Retina (tissue), 1 donor: ENCODE data around the gene APLF.
"Not testable (repeated sequence)": the region's sequence is repeated elsewhere in the genome, so short reads cannot be mapped to it uniquely, and the experiment has no call there.

Source experiments
- DNase-seq: peaks from one replicate; pipeline ENCODE4 v3.0.0-alpha.2; 2016

The APLF gene

DNA sequence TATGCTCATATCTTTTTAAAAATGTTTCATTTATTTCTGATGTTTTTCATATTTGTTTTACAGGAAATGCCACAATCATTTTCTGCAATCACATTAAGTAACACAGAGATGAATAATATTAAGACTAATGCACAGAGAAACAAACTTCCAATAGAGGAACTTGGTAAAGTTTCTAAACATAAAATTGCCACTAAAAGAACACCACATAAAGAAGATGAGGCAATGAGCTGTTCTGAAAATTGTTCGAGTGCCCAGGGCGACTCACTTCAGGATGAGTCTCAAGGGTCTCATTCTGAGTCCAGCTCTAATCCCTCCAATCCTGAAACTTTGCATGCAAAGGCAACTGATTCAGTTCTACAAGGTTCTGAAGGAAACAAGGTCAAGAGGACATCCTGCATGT is 70.4 kb downstream of the APLF start:
- DNase-seq, result no peak

DNA sequence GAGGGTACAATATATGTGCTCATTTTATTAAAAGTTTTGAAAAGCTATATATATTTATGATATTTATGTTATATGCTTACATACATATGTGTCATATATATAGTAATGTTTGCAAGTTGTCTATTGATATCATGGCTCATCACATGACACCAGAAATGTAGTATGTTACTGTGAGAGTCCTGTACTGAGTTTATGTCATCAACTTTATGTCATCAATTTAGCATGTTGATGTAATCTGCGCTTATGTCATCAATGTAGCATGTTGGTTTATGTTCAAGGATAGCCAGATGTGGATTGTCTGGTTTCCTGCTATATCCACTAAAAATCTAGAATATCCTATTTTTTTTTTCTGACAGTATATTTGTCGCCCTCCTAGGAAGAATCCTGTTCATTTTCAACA is 77.4 kb downstream of the APLF start:
- DNase-seq, result no peak

DNA sequence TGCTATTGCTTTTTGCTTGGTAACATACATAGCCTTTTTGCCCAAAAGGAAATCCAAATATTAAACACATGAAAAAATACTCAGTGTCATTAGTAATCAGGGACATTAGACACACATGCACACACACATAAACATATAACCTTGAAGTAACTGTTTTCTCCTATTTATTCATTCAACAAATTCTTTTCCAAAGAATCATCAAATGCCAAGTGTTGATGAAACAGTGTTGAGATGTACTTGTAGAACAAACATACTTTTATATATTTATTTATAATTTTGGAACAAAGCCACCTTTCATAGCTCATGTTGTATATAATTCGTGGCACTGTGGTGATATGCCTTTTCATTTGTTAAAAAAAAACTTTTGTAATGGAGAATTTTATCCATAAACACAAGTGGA is 81.0 kb downstream of the APLF start:
- DNase-seq, result no peak

DNA sequence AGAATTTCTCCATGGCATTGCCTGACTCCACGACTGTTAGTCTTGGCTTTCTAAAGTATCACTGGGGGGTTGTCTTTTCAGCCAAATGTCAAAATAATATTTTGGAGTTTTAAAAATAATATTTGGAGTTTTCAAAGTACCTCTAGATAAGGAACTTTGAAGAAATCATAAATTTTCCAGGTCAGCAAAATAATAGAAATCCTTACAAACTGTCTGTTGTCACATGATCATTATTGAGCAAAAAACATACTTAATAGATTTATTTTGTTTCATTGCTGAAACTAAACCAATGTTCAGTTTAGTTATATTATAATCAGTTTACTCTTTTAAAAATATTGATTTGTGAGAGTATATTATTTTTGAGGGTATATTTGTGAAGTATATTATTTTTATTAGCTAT is 85.7 kb downstream of the APLF start:
- DNase-seq, result no peak

DNA sequence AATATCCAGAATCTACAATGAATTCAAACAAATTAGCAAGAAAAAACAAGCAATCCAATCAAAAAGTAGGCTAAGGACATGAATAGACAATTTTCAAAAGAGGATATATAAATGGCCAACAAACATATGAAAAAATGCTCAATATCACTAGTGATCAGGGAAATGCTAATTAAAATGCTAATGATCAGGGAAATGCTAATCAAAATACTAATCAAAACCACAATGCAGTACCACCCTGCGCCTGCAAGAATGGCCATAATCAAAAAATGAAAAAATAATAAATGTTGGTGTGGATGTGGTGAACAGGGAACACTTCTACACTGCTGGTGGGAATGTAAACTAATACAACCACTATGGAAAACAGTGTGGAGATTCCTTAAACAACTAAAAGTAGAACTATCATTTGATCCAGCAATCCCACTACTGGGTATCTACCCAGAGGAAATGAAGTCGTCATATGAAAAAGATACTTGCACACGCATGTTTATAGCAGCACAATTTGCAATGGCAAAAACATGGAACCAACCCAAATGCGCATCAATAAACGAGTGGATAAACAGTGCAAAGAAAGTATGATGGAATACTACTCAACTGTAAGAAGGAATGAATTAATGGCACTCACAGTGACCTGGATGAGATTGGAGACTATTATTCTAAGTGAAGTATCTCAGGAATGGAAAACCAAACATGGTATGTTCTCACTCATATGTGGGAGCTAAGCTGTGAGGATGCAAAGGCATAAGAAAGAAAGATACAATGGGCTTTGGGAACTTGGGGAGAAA is 88.2 kb downstream of the APLF start:
- DNase-seq, result not testable (repeated sequence)

DNA sequence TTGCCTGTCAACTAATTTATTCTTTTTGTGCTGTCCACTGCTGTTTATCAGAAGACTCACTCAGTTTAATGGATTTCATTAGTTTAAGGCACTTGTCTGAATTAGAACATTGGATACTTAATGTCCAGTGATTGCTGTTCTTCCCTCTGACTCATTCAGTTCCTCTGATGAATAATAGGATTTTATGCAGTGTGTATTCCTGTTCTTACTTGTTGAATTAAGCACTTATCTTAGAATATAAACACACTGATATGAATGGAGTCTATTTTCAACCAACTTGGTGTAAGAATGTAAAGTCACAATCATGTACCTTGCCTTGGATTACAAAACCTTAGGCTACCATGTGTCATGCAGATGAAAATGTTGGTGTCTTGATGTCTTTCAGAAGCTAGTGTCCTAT is 89.0 kb downstream of the APLF start:
- no peak for DNase-seq

DNA sequence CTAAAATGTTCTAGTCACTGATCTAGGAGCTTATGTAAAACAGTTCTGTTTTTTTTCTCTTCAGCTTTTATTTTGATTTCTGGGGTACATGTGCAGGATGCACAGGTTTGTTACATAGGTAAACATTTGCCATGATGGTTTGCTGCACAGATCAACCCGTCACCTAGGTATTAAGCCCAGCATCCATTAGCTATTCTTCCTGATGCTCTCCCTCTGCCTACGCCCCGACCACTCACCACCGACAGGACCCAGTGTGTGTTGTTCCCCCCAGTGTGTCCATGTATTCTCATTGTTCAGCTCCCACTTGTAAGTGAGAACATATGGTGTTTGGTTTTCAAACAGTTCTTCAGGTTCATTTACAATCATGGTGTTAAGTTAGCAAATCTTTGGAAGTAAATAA is 91.2 kb downstream of the APLF start:
- DNase-seq, result no peak

DNA sequence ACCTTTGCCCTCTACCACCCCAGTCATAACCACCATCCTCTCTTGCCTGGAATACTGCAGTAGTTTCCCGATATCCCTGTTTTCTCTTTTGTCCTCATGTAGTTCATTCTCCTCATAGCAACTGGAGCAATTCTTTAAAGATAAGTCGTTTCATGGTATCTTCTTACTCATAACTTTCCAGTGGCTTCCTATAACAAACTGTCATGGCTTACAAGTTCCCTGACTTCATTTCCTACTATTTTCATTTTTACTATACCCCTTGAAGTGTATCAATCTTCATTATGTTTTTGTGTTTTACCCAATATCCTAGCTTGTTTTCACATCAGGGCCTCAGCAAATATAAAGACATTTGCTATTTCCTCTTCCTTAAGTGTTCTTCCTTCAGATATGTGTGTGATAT is 92.3 kb downstream of the APLF start:
- no peak for DNase-seq

DNA sequence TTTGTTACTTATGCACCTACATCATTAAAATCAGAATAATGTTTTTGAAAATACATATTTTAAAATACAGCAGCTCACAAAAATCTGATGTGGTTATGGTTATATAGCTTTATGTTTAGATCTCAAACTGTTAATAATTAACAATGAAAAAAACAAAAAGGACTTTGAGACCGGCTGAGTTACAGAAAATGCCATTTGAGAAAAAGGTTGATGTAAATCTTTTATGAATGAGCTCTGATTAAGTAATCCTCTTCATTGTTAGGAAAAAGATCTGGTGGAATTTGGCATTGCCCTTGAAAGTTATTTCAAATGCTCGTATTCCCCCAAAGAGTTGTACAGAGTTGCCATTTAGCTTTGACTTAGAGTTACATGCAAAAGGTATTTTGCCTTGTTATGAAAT is 93.2 kb downstream of the APLF start:
- no peak for DNase-seq

DNA sequence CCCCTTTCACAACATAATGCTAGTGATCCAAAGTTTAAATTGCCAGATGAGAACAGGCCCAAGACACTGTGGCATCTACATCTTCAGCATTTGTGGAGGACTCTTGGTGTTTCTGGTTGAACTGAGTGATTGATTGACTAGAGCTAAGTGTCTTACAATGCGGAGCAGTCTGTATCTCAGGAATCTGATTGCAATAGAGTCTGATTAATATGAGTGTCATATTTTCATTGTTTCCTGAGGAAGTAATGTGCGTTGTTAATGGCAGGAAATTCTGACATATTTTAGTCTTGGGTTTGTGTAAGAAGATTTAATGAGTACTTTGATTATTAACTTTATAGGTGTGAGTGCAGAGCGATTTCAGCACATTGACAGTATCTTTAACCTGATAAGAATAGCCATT is 94.0 kb downstream of the APLF start:
- DNase-seq, result no peak

DNA sequence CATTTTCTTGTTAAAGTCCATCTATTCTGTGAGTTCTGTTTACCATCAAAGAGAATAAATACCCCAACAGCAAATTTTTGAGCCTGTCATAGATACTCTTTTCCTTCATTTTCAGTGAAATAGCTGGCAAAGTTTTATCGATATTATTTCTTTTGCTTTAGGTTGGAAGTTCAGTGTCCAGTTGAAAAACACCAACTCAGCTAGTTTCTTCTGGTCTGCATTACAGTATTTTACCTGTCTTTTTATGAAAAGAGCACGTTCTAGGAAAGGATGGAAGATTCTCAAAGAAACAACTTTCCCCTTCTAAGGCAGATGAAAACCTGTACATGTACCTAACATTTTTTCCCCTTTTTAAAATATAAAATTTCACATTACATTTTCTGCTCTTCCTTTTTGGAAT is 95.5 kb downstream of the APLF start:
- DNase-seq, result no peak

DNA sequence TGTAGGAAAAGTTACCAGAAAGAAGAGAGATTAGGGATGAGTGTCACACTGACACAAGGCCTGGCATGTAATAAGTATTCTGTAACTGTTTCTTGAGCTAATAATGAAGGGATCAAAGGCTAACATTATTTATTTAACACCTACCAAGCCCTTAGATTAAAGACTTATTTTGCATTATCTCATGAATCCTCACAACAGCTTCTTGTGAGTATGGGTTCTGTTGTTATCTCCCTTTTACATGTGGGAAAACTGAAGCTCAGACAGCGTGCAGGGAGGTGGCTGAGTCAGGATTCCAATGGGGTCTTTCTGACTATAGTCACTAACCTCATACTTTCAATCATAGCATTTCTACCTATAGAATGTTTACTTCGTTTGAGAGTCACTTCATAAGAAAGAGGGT is 97.0 kb downstream of the APLF start:
- peak; percentile 5 for DNase-seq

DNA sequence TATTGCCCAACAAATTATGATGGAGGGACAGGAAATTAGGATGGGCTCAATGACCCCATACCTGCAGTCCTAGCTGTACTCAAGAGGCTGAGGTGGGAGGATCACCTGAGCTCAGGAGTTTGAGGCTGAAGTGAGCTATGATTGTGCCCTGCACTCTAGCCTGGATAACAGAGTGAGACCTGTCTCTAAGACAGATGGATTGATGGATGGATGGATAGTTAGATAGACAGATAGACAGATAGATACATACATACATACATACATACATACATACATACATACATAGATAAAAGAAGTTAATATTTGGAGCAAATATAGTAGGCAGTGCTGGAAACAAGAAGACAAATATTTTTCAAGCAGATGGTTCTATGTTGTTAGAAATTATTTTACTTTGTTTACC is 97.9 kb downstream of the APLF start:
- DNase-seq, result no peak

DNA sequence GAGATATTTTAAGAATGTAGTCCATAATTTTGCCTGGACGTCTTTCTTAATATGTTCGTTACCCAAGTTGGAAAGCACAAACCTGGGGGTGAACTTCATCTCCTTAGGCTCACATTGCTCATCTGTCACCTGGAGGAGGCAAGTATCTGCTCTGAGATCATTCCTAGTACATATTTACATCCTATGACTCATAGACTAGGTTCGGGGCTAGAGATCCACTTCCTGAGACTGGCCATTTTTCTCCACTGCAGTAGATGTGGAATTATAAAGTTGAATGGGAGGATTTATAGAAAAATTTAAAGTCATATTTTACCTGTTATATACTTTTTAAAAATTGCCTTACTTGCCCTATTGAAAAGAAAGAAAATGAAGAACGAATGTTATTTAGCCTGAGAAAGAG is 98.5 kb downstream of the APLF start:
- DNase-seq, result no peak

DNA sequence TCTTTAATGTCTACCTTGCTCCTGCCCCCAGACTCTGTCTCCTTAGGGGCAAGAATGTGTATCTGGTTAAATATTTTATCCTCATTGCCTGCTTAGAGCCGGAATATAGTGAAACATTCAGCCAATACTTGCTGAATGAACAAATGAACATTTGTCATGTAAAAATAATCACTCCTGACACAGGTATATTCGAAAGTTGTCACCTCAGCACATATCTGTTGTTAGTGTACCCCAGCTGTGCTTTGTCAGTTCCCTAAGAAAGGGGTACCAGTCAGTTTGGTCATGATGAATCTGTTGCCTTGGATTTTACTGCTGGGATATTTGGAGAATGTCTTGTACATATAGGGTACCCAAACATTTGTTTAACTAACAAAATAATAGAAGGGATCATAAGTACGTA is 99.0 kb downstream of the APLF start:
- no peak for DNase-seq

DNA sequence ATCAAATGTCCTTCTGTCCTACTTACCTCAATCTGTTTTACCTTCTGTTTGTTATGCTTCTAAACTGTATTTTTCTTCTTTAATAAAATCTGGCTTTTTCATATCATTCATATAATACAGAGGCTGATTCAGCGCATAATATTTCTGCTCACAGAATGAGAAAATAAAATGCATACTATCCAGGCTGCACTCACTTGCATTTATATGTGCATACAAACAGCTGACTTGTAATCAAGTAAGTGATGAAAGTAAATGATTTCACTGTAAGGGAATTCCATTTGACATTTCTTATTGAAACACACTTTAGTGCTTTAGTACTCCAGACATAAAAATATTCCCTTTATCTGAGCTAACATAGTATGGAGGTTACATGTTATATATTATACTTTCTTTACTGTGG is 100.7 kb downstream of the APLF start:
- DNase-seq, result no peak

DNA sequence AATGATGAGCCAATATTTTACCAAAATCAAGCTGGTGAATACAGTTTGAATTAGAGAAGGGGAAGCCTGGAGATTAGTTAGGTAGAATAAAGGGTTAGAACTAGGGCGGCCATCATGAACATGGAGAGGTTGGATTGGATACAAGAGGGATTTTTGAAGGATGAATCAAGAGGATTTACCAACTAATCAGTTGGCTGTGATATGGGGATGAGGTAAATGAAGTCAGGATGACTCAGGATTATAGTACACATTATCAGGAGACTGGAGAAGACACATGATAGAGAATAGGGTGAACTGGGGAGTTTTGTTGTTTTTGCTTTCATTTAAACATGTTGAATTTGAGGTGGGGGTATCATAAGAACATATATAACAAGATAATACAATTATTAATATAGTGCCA is 102.2 kb downstream of the APLF start:
- no peak for DNase-seq

DNA sequence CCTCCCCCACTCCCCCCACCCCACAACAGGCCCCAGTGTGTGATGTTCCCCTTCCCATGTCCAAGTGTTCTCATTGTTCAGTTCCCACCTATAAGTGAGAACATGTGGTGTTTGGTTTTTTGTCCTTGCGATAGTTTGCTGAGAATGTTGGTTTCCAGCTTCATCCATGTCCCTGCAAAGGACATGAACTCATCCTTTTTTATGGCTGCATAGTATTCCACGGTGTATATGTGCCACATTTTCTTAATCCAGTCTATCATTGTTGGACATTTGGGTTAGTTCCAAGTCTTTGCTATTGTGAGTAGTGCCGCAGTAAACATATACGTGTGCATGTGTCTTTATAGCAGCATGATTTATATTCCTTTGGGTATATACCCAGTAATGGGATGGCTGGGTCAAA is 103.0 kb downstream of the APLF start:
- DNase-seq, result not testable (repeated sequence)

DNA sequence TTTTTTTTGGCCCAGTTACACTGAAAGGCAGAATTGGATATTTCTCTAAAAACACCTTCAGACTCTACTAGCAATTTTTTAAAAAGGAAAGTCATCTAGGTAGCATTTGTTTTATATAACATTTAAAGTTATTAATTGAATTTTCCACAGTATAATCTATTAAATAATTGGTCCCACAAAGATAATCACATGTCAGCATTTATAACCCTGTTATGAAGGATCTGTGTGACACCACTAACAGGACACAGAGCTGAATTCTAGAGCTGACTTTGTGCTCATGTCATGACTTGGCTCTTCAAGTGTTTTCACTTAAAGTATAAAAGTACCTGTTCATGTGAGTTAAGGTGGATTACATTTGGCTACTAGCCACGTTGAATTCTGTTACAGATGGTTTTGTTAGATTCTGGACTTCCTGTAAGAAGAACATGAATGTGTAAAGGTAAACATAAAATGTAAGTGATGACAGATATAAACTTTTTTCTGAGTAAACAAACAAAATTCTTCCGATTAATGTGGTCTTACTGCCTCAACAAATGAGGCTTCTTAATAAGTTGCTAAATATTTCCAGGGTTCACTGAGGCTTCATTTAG is 106.9 kb downstream of the APLF start:
- DNase-seq, result no peak

DNA sequence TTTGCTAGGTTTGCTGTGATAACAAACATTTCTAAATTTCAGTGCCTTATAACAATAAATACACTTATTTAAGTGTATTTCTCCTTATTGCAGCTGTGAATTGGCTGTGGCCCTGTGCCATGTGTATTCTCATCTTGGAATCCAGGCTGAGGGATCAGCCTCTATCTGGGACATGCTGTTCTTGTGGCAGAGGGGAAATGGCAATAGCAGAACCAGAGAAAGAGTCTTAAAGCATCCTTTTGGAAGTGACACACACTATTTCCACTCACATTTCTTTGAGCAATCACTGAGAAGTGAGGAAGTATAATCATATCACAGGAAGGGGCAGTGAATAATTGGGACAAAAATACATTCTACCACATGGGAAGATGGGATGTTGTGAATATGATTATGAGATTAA is 109.8 kb downstream of the APLF start:
- DNase-seq, result no peak

DNA sequence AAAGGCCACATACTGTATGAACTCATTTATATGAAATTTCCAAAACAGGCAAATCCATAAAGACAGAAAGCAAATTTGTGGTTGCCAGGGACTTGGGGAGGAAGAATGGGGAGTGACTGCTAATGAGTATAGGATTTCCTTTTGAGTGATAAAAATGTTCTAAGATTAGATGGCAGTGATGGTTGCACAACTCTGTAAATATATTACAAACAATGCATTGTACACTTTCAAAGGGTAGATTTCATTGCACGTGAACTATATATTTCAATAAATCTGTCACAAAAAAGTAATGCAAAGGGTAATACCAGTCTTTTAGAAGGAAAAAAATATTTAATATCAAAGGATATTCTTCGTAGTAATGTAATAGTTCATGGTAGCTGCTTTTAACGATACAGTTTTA is 112.3 kb downstream of the APLF start:
- DNase-seq, result no peak

DNA sequence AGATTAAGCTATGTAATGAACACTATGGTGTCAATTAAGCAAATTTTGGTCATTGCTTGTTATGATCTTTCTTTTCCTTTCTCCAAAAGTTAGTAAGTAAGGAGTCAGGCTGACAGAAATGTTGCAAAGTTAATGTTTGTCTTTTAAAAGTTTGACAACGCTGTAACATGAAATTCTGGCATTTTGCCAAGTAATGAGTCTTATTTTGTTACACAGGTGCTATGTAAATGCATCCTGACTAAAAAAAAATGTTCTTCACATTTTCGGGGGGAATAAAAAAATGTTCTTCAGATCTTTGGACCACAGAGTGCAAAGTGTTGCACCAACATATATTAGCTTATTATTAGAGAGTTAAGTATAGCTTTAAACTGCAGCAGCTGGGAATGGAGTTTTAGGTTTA is 121.2 kb downstream of the APLF start:
- DNase-seq, result no peak

DNA sequence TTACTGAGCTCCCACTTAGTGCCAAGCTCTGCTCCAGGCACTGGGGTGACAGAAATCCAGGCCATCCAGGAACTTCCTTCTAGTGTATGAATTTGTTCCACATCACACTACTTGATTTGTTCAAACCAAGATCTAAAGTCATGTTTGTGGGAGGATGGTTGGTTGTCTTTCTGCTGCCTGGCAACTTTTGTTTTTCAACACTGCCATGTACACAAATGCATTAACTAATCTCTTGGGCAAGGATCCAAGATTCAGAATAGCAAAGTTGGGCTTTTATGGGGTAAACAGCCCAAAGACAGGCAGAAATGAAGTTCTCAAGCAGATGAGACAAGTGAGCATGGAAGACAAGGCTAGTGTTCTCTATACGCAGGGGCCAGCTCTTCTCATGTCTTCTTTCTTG is 122.6 kb downstream of the APLF start:
- DNase-seq, result no peak

DNA sequence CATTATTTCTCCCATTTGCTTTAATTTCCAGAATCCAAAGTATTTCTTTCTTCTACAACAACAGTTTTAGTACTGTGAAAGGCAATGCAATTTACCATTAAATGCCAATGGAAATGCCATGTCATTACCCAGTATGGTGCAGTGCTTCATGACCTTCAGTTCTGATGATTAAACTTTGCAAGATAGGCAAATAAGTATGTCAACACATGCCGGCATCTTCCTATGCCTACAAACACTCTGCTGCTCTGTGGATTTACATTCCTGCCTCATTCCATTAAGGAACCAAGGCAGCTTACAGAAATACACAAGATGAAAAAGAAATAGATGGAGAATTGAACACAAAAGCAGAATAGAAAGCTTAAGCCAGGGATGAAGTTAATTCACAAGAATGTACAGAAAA is 123.3 kb downstream of the APLF start:
- no peak for DNase-seq

DNA sequence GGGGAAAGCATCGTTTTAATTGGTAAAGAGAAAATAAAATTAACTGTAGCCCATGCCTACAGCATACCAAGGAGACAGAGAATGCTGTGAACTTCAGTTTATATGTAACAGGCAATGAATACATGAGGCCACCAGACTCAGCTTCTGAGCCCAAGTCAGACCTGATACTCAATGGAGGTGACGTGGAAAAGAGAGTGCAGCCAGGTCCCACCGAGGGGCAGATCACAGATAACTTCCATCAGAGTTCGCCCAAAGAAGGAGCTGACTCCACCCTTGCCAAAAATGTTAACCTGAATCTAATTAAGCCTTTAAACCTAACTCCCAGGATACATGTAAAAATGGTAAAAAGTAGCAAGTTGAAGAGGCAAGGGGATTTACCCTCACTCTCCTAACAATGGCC is 123.8 kb downstream of the APLF start:
- DNase-seq, result no peak
